ENCODE data around the gene C6orf62.
"Not testable (repeated sequence)": the region's sequence is repeated elsewhere in the genome, so short reads cannot be mapped to it uniquely, and the experiment has no call there.

C6orf62 gene

GRCh38 chr6:24664046-24664987, 54.6 kb downstream of the C6orf62 start:
- H3K4me3 ChIP-seq (ENCODE audit: low read depth, low read length): no peak overlapping the region
- DNase-seq (ENCODE audit: low read depth): no peak
- no peak for TF ChIP-seq CTCF (conservative IDR thresholded peaks at IDR 0.05; ENCODE audit: low read depth, low read length)

- no peak for DNase-seq (ENCODE audit: low read depth)
- H3K4me3 ChIP-seq (ENCODE audit: low read depth, low read length): no peak overlapping the region
- TF ChIP-seq CTCF (conservative IDR thresholded peaks at IDR 0.05; ENCODE audit: low read depth, low read length): no peak
These were observed 55.8 kb downstream of the C6orf62 start for GRCh38 chr6:24663189-24663588.

GRCh38 chr6:24662236-24662635, 56.7 kb downstream of the C6orf62 start:
- no peak for TF ChIP-seq CTCF (conservative IDR thresholded peaks at IDR 0.05; ENCODE audit: low read depth, low read length)
- H3K4me3 ChIP-seq (ENCODE audit: low read depth, low read length): no peak overlapping the region
- DNase-seq (ENCODE audit: low read depth): no peak

GRCh38 chr6:24661759-24662158, 57.2 kb downstream of the C6orf62 start:
- not testable (repeated sequence) for H3K4me3 ChIP-seq (ENCODE audit: low read depth, low read length); DNase-seq (ENCODE audit: low read depth)

GRCh38 chr6:24660105-24660504, 58.8 kb downstream of the C6orf62 start:
- no peak overlapping the region for H3K4me3 ChIP-seq (ENCODE audit: low read depth, low read length)
- TF ChIP-seq CTCF (conservative IDR thresholded peaks at IDR 0.05; ENCODE audit: low read depth, low read length): no peak
- no peak for DNase-seq (ENCODE audit: low read depth)

GRCh38 chr6:24659561-24659960, 59.4 kb downstream of the C6orf62 start:
- DNase-seq (ENCODE audit: low read depth): peak; percentile 54
- H3K4me3 ChIP-seq (ENCODE audit: low read depth, low read length): no peak overlapping the region
- no peak for TF ChIP-seq CTCF (conservative IDR thresholded peaks at IDR 0.05; ENCODE audit: low read depth, low read length)

- H3K4me3 ChIP-seq (ENCODE audit: low read depth, low read length): no peak overlapping the region
- peak; percentile 97 for DNase-seq (ENCODE audit: low read depth)
- TF ChIP-seq CTCF (conservative IDR thresholded peaks at IDR 0.05; ENCODE audit: low read depth, low read length): no peak
These were observed 60.1 kb downstream of the C6orf62 start for GRCh38 chr6:24658573-24659560.
